ENCODE results near the gene CMSS1. TPM values are rescaled to one million over a fixed set of nuclear protein-coding genes. Genes with fewer than 3 reads are reported as not detected.

The CMSS1 gene
- total RNA-seq, 1 experiment from 2014 or later: 86.3 TPM

DNA sequence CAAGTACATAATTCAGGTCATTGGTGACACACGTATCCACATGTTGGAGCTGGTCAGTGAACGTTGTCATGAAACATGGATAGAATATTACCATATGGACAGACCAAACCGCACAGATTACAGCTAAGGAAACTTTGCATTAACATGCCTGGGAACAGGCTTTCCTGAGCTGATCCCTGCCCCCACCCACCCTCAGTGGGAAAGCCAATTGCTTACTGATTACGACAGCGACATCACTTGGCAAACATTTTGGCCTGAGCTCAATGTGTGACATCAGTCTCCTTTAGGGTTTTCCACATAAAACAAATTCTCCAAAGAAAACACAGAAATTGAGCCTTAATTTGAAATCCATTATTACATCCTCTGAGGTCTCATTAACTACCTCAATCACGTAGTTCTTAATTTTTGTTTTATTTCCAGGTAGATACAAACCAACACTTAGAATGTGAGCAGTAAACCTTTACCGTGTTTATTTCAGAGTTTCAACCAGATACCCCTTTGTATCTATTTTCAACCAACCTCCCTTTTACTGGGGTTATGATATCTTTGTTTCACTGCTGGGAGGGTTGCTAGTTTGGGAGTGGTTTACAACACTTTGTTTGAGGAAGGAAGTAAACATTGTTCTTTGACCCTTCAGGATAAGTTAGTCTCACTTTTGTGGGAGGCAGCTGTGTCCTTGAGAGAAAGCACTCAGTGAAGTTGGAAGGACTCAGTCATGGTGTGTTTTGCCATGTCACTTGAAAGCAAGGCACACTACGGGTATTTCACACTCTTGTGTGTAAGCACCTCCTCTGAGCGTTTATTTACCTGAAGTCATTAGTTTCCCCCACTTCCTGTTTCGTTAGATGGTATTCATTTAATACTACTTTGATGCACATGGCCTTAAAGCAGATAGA lies 103.1 kb downstream of the CMSS1 start:
- Histone ChIP-seq H3K4me1 (ENCODE audit: control insufficient read depth, insufficient read depth, low read length) (no peaks in the 10 kb centered on the region), H3K36me3 (ENCODE audit: control insufficient read depth, insufficient read depth, low read length) (no peaks in the 10 kb centered on the region), H3K27me3 (ENCODE audit: control insufficient read depth, insufficient read depth, low read length) (no peaks in the 10 kb centered on the region), H3K27ac (ENCODE audit: low read length) (peak overlapping the region; percentile 54; the same call in 1 of the 2 replicates), H3K4me3 (ENCODE audit: low read depth in 2 of 2, low read length in 2 of 2) (no peak overlapping the region), H3K9me3 (ENCODE audit: control insufficient read depth, insufficient read depth, low read depth, low read length) (no peaks in the 10 kb centered on the region)
- in situ Hi-C loops (cut with HindIII; ENCODE audit: low pct_unique_long_range_greater_than_20kb, low sequenced_read_pairs) (no loop called here), intact Hi-C loops (cut with micrococcal nuclease; ENCODE audit: unreplicated experiment) (no loop called here)
- no peak for DNase-seq (ENCODE audit: low read depth, low spot score)
- TF ChIP-seq, protein P1, sequence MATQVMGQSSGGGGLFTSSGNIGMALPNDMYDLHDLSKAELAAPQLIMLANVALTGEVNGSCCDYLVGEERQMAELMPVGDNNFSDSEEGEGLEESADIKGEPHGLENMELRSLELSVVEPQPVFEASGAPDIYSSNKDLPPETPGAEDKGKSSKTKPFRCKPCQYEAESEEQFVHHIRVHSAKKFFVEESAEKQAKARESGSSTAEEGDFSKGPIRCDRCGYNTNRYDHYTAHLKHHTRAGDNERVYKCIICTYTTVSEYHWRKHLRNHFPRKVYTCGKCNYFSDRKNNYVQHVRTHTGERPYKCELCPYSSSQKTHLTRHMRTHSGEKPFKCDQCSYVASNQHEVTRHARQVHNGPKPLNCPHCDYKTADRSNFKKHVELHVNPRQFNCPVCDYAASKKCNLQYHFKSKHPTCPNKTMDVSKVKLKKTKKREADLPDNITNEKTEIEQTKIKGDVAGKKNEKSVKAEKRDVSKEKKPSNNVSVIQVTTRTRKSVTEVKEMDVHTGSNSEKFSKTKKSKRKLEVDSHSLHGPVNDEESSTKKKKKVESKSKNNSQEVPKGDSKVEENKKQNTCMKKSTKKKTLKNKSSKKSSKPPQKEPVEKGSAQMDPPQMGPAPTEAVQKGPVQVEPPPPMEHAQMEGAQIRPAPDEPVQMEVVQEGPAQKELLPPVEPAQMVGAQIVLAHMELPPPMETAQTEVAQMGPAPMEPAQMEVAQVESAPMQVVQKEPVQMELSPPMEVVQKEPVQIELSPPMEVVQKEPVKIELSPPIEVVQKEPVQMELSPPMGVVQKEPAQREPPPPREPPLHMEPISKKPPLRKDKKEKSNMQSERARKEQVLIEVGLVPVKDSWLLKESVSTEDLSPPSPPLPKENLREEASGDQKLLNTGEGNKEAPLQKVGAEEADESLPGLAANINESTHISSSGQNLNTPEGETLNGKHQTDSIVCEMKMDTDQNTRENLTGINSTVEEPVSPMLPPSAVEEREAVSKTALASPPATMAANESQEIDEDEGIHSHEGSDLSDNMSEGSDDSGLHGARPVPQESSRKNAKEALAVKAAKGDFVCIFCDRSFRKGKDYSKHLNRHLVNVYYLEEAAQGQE (IDR thresholded peaks at IDR 0.05; ENCODE audit: insufficient read depth in 1 of 2, low read depth in 2 of 2, low read length in 1 of 2): no peak
- TF ChIP-seq, protein P2, sequence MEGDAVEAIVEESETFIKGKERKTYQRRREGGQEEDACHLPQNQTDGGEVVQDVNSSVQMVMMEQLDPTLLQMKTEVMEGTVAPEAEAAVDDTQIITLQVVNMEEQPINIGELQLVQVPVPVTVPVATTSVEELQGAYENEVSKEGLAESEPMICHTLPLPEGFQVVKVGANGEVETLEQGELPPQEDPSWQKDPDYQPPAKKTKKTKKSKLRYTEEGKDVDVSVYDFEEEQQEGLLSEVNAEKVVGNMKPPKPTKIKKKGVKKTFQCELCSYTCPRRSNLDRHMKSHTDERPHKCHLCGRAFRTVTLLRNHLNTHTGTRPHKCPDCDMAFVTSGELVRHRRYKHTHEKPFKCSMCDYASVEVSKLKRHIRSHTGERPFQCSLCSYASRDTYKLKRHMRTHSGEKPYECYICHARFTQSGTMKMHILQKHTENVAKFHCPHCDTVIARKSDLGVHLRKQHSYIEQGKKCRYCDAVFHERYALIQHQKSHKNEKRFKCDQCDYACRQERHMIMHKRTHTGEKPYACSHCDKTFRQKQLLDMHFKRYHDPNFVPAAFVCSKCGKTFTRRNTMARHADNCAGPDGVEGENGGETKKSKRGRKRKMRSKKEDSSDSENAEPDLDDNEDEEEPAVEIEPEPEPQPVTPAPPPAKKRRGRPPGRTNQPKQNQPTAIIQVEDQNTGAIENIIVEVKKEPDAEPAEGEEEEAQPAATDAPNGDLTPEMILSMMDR (IDR thresholded peaks at IDR 0.05): no peak
- no peak for TF ChIP-seq TCF7L2 (IDR thresholded peaks at IDR 0.05; ENCODE audit: low read depth, low read length)
- TF ChIP-seq SIN3A (IDR thresholded peaks at IDR 0.05; ENCODE audit: borderline replicate concordance, insufficient read depth, low read depth, low read length): no peak
- no peak for TF ChIP-seq POLR2AphosphoS5 (IDR thresholded peaks at IDR 0.05; ENCODE audit: low read depth, low read length)
- no peak for ATAC-seq
- ChIA-PET POLR2A (no interaction called here), CTCF (interaction anchor here (0.6 kb wide), 1 partner anchor 88 kb away, joined by 4 read pairs; no protein-coding TSS in a partner anchor)
- no TSS peak for BruUV-seq (replicated peaks)

DNA sequence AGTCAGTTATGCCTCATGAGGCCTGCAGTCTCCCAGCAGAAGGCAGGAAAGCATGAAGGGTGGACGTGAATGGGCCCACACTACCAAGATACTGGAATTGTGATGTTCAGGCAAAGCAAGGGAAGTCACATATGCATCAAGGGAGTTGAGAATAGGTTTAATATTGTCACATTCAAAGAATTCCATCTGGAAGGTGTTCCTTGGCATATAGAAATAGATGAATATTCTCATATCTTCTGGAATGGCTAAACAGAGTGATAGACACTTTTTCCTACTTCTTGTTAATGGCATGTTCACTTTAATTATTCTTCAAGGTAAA lies 103.7 kb downstream of the CMSS1 start:
- H3K27ac ChIP-seq (ENCODE audit: low read length): peak overlapping the region; percentile 54; the same call in 1 of the 2 replicates

More for the DNA sequence above, 103.7 kb downstream of the CMSS1 start:
- no TSS peak for BruUV-seq (replicated peaks)
- H3K36me3 ChIP-seq (ENCODE audit: control insufficient read depth, insufficient read depth, low read length): no peaks in the 10 kb centered on the region
- DNase-seq (ENCODE audit: low read depth, low spot score) (no peak), ATAC-seq (no peak)
- intact Hi-C loops (cut with micrococcal nuclease; ENCODE audit: unreplicated experiment): no loop called here
- in situ Hi-C loops (cut with HindIII; ENCODE audit: low pct_unique_long_range_greater_than_20kb, low sequenced_read_pairs): no loop called here
- H3K27me3 ChIP-seq (ENCODE audit: control insufficient read depth, insufficient read depth, low read length): no peaks in the 10 kb centered on the region
- ChIA-PET POLR2A (no interaction called here), CTCF (no interaction called here)
- no peaks in the 10 kb centered on the region for H3K4me1 ChIP-seq (ENCODE audit: control insufficient read depth, insufficient read depth, low read length)
- no peak overlapping the region for H3K4me3 ChIP-seq (ENCODE audit: low read depth in 2 of 2, low read length in 2 of 2)
- H3K9me3 ChIP-seq (ENCODE audit: control insufficient read depth, insufficient read depth, low read depth, low read length): no peaks in the 10 kb centered on the region
- TF ChIP-seq POLR2AphosphoS5 (IDR thresholded peaks at IDR 0.05; ENCODE audit: low read depth, low read length) (no peak), SIN3A (IDR thresholded peaks at IDR 0.05; ENCODE audit: borderline replicate concordance, insufficient read depth, low read depth, low read length) (no peak), TCF7L2 (IDR thresholded peaks at IDR 0.05; ENCODE audit: low read depth, low read length) (no peak)
- TF ChIP-seq, protein P2 (IDR thresholded peaks at IDR 0.05): no peak
- TF ChIP-seq, protein P1 (IDR thresholded peaks at IDR 0.05; ENCODE audit: insufficient read depth in 1 of 2, low read depth in 2 of 2, low read length in 1 of 2): no peak
